NOMO-1 treated with DMSO at 0.1 percent for 48 hours (cell line): Measurements from ENCODE around the gene GATD1.
"Not testable (repeated sequence)": the region's sequence is repeated elsewhere in the genome, so short reads cannot be mapped to it uniquely, and the experiment has no call there.

Source experiments
- DNase-seq: peaks from one replicate; lab custom pipeline; 2025; ENCODE audit not compliant: unreplicated experiment; lab: John Stamatoyannopoulos, UW

GATD1 gene

GRCh38 chr11:765025-765801 lies 12.1 kb downstream of the GATD1 start:
- peak; percentile 38 for DNase-seq

GRCh38 chr11:764322-765024 lies 12.8 kb downstream of the GATD1 start:
- DNase-seq, result no peak

GRCh38 chr11:763549-764321 lies 13.6 kb downstream of the GATD1 start:
- no peak for DNase-seq

GRCh38 chr11:763073-763463 lies 14.2 kb downstream of the GATD1 start:
- no peak for DNase-seq

- DNase-seq, result peak; percentile 49
Measured at GRCh38 chr11:762421-763072, 14.7 kb downstream of the GATD1 start.

GRCh38 chr11:761526-762108 lies 15.7 kb downstream of the GATD1 start:
- DNase-seq, result no peak

- DNase-seq, result no peak
Measured at GRCh38 chr11:760236-760635, 17.1 kb downstream of the GATD1 start.

GRCh38 chr11:749731-750130 lies 27.6 kb downstream of the GATD1 start:
- no peak for DNase-seq

- peak; percentile 46 for DNase-seq
Measured at GRCh38 chr11:748007-748359, 29.3 kb downstream of the GATD1 start.

- peak; percentile 92 for DNase-seq
Measured at GRCh38 chr11:747158-748006, 29.9 kb downstream of the GATD1 start, which contains the start of gene TALDO1. Gene TALDO1 (plus strand): TSS chr11:747464. CDS start chr11:747482, 18 bp downstream.

GRCh38 chr11:746289-747157 lies 30.8 kb downstream of the GATD1 start:
- DNase-seq, result peak; percentile 23

GRCh38 chr11:745428-745827 lies 31.9 kb downstream of the GATD1 start:
- DNase-seq, result no peak

- no peak for DNase-seq
Measured at GRCh38 chr11:742571-743201, 34.6 kb downstream of the GATD1 start.

GRCh38 chr11:742156-742546 lies 35.1 kb downstream of the GATD1 start:
- no peak for DNase-seq

- DNase-seq, result not testable (repeated sequence)
Measured at GRCh38 chr11:737899-738298, 39.4 kb downstream of the GATD1 start.

- DNase-seq, result no peak
Measured at GRCh38 chr11:737366-737765, 39.9 kb downstream of the GATD1 start.

GRCh38 chr11:734541-734940 lies 42.7 kb downstream of the GATD1 start:
- not testable (repeated sequence) for DNase-seq

GRCh38 chr11:733072-733471 lies 44.2 kb downstream of the GATD1 start:
- DNase-seq, result no peak
